EH (cell line): ENCODE measurements around the gene UBE2J2.

Source experiments
- DNase-seq: peaks from one replicate; pipeline ENCODE4 v3.0.0-alpha.2; 2015; ENCODE audit warnings: low read depth

UBE2J2 gene

DNA sequence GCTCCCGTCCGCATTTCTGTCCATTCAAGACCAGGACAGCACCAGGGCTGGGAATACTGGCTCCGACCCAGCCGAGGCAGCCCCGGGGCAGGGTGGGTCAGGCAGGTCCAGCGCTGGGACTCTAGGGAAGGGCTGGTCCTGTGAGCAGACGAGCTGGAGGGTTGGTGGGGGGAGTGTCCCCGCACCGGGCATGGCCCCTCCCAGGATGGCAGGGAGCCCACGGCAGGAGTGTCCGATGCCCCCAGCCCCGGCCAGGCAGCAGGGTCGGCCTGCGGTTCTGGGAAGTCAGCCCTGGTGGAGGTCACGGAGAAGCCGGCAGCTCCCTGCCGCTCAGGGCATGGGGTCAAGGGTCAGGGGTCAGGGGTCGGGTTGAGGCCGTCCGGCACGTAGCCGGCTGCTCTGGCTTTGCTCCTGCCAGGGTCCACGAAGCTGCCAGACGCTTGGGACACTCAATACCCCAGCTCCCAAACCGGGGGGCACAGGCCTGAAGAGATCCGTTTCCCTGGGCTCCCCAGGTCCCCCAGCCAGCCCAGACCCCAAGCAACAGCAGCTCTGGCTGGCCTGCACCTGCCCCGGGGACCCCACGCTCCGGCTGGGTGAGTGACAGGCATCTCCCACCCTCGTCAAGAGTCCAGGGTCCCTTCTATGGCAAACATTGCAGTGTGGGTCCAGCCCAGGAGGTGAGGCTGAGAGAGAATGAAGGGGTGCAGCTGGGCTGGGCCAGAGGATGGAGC lies 33.9 kb downstream of the UBE2J2 start:
- DNase-seq = no peak

DNA sequence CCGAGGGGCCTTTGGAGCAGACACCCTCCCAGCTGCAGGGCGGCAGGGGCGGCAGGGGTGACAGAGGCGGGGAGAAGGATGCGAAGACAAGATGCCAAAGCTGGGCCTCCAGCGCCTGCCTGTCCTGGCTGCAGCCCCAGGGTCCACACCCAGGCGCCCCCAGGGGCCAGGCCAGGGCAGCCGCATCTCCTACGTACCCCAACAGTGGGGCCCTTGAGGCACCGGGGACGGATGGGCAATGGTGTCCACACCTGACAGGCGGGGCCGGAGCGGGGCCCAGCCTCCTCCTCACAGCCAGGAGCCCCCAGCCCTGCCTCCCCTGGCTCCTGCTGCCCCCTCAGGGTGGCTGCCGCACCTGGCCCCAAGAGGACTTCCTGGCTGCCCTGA lies 34.4 kb downstream of the UBE2J2 start:
- DNase-seq = no peak

DNA sequence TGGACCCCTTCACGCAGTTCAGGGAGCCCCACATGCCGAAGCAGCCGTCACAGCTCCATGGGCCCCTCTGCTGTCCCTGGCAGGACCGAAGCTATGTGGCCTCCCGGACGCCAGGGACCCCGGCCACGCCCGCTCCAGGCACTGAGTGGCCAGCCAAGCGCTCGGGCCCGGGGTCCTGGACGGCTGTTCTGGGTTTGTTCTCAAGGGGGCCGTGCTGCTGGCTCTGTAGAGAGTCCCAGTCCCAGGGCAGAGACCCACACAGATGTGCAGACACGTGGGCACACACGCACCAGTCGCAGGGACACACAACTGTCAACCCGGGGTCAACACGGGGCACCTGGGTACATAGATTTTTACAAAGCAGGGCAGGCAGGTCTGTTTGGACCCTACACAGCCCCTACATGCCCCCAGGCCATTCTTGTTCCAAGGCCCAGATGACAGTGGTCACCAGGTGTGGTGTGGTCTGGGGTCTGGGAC lies 34.9 kb downstream of the UBE2J2 start:
- DNase-seq = no peak

DNA sequence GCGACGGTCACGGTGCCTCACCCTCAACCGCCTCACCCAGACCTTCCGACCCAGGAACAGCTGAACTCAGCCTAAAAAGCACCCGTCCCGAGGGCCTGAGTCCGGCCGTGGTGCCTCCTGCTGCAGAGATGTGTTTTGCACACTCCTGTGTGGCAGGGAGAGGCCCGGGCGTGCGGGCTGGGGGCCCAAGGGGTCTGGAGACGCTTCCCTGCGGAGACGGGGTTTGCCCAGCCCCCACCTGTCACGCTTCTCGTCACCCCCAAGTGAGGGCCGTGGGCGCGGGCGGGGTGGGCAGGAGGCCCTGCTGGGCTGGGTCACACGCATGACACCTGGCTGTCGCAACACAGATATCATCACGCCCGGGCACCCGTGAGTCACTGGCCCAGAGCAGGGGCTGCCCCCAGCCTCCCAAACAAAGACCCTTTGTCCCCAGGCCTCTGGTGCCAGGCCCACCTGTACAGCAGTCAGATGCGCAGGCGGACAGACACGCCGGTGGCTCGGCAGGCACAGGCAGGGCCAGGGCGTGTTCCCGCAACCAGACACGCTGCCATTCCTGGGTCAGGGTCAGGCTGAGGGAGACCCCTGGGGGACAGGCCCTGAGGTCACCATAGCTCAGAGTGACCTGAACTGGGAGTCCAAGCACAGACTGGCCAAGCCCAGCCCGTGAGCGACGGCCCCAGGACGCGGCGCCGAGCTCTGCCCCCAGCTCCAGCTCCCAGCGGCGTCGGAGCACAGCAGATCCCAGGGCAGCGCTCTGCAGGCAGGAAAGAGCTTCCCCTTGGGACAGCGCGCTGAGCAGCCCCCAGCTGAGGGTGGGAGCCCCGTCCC lies 35.6 kb downstream of the UBE2J2 start:
- no peak for DNase-seq

DNA sequence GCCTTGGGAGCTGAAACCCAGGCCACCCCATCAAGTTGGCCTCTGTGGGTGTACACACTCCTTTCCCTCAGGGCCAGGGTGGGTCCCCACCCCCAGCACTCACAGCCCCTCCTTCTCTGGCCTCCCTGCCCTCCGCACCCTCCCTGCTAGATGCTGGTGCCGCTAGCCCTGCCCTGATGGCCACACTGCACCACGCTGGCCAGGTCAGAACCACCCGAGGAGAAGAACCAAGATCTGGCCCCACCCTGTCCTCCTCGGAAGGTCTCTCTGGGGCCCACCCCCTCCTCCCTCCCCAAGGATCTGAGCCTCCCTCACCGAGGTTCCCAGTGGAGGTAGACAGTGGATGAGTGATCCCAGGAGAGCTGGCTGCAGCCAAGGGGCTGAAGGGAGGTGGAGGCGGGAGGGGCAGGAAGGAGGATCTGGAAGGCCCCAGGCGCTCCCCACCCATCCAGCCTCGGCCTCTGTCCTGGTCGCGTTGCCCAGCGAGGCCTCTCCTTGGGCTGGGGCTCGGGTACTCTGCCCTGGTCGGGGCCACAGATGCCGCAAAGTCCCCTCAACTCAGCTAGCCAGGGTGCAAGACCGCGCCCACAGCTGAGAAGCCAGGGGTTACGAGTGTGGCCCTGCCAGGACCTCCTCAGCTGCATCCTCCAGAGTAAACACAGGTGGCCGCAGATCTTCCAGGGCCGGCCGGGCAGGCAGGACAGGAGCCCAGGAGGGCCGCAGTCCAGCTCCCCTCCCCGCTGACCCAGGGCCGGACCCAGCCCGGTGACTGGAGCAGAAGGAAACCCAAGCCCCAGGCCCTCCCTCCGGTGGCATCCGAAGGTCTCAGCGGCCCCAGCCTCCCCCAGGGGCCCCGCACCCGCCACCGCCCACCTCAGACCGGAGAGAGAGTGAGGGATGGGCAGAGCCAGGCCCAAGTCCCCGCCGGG lies 36.4 kb downstream of the UBE2J2 start:
- DNase-seq = no peak

DNA sequence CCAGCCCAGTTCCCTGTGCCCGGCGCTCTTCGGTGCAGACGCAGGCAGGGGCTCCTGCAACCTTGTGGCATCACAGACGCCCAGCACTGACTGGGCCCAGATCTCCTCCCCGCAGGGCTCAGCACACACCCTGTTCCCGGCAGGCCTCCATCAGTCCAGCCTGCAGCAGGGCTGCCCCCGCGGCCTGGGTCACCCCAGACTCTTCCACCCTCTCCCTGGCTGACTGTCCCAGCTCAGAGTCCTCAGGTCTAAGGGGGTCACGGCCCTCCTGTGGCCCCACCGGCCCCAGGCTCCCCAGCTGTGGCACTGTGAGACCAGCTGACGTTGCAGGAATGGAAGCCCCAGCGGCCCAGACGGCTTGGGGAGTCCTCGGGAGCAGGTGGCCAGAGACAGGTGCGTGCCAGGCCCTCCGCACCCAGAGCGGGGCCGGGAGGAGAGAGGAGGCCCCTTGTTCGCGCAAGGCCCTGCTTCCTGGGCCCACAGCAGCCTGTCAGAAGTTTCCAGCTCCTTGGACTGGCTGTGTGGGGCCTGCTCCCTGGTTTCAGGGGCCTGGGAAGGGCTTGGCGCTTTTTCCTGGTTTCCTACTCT lies 37.4 kb downstream of the UBE2J2 start:
- DNase-seq = no peak

DNA sequence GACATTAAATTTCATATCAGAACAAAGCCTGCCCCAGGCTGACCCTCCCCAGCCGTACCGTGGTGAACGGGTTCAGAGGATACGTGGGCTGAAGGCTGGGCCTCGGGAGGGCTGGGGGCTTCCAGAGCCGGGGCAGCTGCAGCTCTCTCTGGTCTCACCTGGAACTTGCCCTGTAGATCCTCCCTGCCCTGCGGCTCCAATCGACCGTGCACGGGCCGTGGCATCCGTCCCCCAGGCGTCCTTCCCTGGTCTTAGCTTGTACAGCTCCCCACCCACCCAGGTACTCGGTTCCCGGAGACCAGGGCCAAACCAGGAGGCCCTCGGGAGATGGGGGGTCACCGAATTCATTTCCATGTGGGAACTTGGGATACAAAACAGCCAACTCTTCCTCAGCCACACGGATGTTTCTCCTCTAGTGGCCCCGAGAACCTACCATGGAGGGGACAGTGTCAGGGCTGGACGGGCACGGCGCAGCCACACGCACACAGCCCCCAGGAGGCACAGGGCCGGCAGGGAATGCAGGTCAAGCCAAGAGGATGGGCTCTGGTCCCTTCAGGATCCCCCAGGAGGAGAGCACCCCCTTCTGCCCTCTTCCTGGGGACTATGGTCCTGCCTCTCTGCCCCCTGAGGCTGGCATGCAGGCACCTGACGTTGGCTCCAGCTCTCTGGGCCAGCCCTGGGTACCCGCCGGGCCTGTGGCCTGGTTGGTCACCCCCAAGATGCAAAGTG lies 38.5 kb downstream of the UBE2J2 start:
- DNase-seq = no peak

DNA sequence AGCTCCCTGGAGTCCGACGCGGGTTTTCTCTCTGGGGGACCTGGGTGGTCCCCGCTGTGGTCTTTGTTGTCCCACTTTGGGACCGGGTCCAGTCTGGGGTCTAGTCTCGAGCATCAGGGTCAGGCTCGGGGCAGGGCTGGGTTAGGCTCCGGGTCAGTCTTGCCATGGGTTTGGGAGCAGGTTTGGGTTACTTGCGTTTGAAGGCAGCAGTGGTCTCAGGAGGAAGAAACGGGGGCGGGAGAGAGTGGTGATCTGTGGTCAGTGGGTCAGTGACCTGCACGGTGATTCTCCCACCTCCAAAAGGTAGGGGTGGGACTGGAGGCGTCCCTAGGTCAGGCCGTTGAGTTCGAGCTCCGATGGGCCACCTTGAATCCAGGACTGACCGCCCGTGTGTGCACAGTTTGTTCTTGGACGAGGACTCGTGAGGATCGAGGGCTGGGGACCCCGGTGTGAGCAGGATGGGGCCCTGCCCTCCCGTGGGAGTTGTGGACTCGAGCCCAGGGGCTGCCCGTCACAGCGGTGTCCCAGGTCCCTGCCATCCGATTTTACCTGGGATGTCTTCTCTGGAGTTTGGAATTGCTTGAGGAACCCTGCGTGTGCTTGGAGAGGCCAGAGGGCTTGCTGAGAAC lies 39.4 kb downstream of the UBE2J2 start:
- DNase-seq = no peak

DNA sequence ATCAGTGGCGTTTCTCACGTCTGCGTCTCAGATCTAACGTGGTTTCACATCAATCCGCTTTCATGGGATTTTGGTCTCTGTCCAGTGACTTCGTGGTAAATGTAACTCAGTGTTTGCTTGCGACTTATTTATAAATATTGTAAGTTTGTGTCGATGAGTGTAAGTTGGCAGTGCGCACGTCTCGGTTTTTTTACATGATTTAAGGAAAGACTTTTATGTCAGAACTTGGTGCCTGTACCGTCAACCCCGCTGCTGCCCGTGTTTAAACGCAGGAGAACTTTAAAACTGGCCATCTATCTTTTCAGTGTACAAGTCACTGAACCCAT lies 40.1 kb downstream of the UBE2J2 start:
- no peak for DNase-seq

DNA sequence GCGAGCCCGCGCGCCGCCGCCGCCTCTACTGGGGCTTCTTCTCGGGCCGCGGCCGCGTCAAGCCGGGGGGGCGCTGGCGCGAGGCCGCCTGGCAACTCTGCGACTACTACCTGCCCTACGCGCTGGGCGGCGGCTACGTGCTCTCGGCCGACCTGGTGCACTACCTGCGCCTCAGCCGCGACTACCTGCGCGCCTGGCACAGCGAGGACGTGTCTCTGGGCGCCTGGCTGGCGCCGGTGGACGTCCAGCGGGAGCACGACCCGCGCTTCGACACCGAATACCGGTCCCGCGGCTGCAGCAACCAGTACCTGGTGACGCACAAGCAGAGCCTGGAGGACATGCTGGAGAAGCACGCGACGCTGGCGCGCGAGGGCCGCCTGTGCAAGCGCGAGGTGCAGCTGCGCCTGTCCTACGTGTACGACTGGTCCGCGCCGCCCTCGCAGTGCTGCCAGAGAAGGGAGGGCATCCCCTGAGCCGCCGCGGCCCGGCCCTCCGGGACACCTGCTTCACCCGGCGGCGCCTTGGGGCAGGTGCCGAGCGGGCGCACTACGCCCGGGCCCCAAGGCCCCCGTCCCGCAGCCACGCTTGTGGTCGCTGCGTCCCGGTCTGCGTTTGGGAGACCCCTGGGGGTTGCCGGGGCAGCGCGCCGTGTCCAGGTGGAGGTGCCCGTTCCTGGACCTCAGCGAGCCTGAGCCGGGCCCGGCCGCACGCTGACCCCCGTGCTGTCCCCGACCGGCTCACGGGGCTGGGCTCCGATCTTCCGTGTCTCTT lies 40.7 kb downstream of the UBE2J2 start:
- no peak for DNase-seq

DNA sequence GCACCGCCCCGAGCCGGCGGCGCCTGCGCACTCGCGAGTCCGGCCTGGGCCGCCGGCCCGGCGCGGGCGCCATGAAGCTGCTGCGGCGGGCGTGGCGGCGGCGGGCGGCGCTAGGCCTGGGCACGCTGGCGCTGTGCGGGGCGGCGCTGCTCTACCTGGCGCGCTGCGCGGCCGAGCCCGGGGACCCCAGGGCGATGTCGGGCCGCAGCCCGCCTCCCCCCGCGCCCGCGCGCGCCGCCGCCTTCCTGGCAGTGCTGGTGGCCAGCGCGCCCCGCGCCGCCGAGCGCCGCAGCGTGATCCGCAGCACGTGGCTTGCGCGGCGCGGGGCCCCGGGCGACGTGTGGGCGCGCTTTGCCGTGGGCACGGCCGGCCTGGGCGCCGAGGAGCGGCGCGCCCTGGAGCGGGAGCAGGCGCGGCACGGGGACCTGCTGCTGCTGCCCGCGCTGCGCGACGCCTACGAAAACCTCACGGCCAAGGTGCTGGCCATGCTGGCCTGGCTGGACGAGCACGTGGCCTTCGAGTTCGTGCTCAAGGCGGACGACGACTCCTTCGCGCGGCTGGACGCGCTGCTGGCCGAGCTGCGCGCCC lies 41.4 kb downstream of the UBE2J2 start, which contains the start of gene B3GALT6:
Gene B3GALT6 (plus strand): TSS at position 30 of the 588 bp plus-strand sequence. CDS start 42 bp downstream, at position 72.
- DNase-seq = no peak

DNA sequence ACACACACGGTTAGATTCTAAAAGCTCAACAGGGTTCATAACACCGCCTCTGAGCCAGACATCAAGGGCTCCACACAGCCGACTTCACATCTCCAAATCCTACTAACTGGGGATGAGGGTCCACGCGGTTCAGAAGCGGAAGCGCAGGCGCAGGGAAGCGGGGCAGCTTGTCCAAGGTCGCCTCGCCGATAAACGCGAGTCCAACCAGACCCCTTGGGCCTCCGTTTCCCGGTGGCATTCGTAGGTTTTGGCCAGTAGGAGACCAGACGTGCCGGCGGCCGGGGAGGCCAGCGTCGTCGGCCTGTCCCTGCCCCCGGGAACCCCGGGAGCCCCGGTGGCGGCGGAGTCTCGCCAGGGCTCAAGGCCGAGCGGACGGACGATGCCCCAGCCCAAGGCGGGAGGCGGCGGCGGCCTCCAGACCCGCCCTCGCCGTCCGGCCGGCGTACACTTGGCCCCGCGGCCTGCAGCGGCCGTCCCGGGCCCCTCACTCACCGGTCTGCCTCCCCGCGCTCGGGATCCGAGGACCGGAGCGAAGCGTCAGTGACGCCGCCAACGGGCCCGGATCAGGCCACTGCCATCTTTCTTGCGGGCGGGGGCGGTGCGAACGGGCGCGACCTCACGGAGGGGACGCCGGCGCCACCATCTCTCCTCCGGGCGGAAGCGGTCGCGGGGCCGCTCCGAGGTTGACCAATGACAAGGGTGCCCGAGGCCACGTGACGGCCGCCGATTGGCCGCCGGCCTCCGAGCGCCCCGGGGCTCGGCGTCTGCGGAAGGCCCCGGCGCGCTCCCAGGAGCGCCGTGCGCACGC lies 42.0 kb downstream of the UBE2J2 start, which contains the start of gene SDF4:
Gene SDF4 (minus strand): TSS at position 602 of the 808 bp plus-strand sequence. CDS start 3,229 bp downstream, outside the sequence.
- peak; percentile 96 for DNase-seq

DNA sequence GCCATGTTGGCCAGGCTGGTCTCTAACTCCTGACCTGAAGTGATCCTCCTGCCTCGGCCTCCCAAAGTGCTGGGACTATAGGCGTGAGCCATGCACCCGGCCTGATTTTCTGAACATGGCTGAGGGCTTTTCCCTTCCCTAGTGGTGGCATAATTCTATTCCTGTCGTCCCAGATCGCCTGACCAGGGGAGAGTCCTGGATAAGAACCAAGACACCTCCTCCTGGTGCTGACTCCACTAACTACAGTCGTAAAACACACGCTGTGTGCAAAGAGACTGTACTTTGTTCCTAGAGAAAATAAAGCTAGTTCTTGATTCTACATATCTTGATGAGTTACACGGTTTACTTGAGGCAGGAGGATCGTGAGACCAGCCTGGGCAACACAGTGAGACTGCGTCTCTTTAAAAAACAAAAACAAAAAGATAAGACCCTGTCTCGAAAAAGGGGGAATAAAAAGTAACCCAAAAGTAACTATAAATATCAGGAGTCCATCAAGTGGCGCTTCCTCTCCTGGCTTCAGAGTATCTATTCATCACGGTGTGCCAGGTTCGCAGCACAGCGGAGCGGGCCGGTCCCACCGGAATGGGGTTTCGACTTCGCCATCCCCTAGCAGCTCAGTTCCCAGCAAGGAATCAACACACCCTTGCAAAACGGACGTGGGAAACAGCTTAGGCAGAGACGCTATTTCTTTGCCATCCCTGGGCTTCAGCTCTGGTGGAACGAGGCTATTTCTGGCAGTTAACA lies 42.8 kb downstream of the UBE2J2 start:
- DNase-seq = peak; percentile 80

DNA sequence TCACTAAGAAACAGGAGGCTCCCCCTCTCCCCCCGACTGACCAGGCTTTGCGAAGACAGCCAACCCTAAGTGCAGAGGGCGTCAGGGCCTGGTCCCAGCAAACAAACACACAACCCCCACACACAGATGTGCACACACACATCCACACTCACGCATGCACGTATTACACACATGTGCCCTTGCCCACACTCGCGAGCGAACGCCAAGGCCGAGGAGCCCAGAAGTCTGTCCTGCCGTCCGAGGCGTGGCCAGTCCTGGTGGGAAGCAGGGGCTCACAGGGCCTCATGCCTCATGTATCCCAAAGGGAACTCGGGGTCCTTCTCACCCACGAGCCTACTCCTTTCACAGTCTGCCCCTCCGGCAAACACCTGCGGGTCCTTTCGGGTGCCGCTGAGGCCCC lies 43.9 kb downstream of the UBE2J2 start:
- no peak for DNase-seq

DNA sequence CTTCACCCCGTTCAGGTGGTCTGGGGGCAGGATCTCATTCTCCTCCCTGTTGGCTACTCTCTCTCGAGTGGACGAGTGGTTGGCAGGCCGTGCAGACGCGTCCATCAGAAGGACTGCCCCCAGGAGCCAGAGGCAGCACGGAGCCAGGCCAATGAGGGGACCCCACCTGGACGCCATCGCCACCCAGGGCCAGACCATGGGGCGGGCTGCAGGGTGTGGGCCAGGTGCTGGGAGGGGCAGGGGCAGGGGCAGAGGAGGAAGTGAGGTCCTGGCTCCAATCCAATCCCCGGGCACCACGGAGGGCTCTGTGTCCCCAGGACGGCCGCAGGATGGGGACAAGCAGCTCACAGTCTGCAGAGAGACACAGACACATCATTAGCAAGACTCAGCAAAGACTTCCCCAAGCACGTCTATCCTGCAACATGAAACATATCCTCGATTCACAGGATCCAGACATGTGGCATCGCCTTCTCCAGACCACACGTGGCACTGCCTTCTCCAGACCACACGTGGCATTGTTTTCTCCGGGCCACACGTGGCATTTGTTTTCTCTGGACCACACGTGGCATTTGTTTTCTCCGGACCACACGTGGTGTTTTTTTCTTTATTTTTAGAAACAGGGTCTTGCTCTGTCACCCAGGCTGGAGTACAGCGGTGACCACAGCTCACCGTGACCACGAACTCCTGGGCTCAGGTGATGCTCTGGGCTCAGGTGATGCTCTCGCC lies 44.9 kb downstream of the UBE2J2 start:
- no peak for DNase-seq

DNA sequence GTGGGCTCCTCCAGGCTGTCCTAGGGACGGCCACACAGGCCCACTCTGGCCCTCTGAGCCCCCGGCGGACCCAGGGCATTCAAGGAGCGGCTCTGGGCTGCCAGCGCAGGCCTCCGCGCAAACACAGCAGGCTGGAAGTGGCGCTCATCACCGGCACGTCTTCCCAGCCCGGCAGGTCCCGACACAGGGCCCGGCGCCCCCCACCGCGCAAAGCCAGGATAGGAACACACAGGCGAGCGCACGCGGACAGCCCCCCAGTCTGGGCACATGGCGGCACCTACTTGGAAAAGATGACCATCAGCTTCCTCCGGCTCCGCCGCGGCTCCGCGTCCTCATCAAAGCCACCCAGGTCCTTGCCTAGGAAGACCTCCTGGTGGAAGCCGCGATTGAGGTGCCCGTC lies 45.5 kb downstream of the UBE2J2 start:
- DNase-seq = no peak

DNA sequence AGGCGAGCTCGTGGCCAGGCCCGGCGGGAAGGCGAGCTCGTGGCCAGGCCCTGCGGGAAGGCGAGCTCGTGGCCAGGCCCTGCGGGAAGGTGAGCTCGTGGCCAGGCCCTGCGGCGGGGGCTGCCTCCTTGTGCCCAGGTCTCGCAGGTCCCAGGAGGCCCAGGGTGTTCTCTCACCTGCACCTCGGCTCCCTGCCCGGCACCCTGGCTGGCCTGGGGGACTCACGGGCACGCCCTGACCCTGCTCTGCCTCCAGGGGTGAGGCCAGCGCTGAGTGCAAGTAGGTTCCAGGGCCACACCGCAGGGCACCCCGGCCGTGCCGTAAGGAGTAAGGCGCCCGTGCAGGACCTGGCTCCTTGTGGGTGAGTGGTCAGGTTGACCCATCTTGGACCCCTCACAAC lies 46.3 kb downstream of the UBE2J2 start:
- no peak for DNase-seq
